ENCODE measurements around the gene OPN3. TPM values are rescaled to one million over a fixed set of nuclear protein-coding genes. Genes with fewer than 3 reads are reported as not detected.

The OPN3 gene
- total RNA-seq, 2 donors from 2014 or later = 6.3 to 9.9 TPM

DNA sequence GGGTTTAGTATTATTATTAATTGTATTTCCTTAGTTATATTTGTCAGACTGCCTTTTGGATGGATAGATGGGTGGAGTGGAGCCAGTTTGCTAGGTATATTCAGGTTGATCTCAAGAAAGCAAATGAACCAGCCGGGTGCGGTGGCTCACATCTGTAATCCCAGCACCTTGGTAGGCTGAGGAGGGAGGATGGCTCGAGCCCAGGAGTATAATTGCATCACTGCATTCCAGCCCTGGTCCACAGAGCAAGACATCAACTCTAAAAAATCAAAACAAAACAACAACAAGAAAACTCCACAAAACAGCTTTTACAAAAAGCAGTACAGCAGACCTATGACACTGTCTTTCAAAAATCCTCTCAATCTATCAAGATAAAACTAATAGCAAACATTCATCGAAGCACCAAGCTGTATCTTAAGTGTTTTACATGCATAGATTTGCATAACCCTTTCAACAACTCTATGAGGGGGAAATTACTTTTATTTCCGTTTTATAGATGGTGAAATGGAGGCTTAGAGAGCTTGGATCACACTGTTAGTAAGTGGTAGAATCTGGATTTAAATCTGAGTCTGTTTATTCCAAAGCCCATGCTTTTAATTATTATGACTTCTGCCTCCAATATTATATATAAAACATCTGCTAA, 82.5 kb downstream of the OPN3 start:
- Histone ChIP-seq H3K27ac (no peak overlapping the region), H3K27me3 (no peaks in the 10 kb centered on the region), H3K36me3 (no peaks in the 10 kb centered on the region), H3K4me1 (no peaks in the 10 kb centered on the region), H3K9me3 (no peaks in the 10 kb centered on the region), H3K4me3 (no peak overlapping the region)
- TF ChIP-seq, protein P1, sequence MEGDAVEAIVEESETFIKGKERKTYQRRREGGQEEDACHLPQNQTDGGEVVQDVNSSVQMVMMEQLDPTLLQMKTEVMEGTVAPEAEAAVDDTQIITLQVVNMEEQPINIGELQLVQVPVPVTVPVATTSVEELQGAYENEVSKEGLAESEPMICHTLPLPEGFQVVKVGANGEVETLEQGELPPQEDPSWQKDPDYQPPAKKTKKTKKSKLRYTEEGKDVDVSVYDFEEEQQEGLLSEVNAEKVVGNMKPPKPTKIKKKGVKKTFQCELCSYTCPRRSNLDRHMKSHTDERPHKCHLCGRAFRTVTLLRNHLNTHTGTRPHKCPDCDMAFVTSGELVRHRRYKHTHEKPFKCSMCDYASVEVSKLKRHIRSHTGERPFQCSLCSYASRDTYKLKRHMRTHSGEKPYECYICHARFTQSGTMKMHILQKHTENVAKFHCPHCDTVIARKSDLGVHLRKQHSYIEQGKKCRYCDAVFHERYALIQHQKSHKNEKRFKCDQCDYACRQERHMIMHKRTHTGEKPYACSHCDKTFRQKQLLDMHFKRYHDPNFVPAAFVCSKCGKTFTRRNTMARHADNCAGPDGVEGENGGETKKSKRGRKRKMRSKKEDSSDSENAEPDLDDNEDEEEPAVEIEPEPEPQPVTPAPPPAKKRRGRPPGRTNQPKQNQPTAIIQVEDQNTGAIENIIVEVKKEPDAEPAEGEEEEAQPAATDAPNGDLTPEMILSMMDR (IDR thresholded peaks at IDR 0.05) = no peak
- no peak for DNase-seq (ENCODE audit: low spot score)

DNA sequence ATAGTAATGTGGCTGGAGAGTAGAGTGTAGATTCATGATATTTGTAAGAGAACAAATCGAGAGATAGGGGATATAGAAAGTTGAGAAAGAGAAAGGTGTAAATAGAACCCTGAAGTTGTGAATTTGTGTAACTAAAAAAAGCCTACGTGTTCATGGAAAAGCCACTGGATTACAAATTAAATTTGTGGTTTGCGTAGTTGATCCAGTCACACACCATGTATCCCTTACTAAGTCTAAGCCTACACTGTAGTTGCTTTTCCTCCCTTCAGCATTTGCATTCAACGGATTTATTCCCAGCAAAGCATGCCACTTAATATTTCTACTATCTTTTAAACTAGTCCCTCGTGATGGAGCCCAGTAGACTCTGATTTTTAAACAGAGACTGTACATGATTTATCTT, 83.1 kb downstream of the OPN3 start:
- TF ChIP-seq, protein P1 (IDR thresholded peaks at IDR 0.05) = no peak
- Histone ChIP-seq H3K4me3 (no peak overlapping the region), H3K9me3 (no peaks in the 10 kb centered on the region), H3K4me1 (no peaks in the 10 kb centered on the region), H3K27me3 (no peaks in the 10 kb centered on the region), H3K36me3 (no peaks in the 10 kb centered on the region), H3K27ac (no peak overlapping the region)
- DNase-seq (ENCODE audit: low spot score) = no peak

DNA sequence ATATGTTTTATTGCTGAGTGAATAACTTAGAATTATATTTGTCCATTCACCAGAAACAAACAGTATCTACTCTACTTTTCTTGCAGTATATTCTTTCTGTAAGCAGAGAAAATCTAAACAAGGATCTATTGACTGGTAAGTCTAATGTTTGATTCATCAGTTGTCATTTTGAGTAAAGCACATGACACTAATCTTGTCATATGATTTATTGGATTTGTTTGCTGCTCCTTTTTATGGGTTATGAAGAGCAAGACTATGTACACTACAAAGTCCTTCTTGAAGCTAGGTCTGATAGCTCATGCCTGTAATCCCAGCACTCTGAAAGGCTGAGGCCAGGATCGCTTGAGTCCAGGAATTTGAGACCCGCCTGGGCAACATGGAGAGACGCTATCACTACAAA, 84.6 kb downstream of the OPN3 start:
- no peaks in the 10 kb centered on the region for H3K27me3 ChIP-seq
- TF ChIP-seq, protein P1 (IDR thresholded peaks at IDR 0.05) = no peak
- H3K4me1 ChIP-seq = no peaks in the 10 kb centered on the region
- no peaks in the 10 kb centered on the region for H3K36me3 ChIP-seq
- DNase-seq (ENCODE audit: low spot score) = no peak
- H3K27ac ChIP-seq = no peak overlapping the region
- H3K9me3 ChIP-seq = no peaks in the 10 kb centered on the region
- no peak overlapping the region for H3K4me3 ChIP-seq

DNA sequence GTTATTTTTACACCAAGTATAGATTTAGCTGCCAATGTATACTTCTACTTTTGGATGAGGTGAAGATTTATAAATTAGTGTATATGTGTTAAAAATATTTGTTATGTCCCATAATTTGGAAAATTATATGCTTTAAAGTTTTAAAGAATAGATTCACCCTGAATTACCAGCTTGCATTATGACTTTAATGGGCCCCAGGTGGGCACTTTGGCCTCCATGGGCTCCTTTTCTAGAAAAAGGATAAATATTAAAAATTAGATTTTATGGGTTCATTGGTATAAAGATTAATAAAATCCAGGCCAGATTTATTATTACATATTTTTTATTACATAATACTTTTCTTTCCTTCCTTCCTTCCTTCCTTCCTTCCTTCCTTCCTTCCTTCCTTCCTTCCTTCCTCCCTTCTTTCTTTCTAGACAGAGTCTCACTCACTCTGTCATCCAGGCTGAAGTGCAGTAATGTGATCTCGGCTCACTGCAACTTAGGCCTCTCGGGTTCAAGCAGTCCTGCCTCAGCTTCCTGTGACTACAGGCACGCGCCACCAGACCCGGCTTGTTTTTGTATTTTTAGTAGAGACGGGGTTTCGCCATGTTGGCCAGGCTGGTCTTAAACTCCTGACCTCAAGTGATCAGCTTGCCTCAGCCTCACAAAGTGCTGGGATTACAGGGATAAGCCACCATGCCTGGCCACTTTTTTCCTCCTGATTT, 86.1 kb downstream of the OPN3 start:
- Histone ChIP-seq H3K4me3 (no peak overlapping the region), H3K4me1 (no peaks in the 10 kb centered on the region), H3K27ac (no peak overlapping the region), H3K9me3 (no peaks in the 10 kb centered on the region), H3K36me3 (no peaks in the 10 kb centered on the region), H3K27me3 (no peaks in the 10 kb centered on the region)
- TF ChIP-seq, protein P1 (IDR thresholded peaks at IDR 0.05) = no peak
- no peak for DNase-seq (ENCODE audit: low spot score)

DNA sequence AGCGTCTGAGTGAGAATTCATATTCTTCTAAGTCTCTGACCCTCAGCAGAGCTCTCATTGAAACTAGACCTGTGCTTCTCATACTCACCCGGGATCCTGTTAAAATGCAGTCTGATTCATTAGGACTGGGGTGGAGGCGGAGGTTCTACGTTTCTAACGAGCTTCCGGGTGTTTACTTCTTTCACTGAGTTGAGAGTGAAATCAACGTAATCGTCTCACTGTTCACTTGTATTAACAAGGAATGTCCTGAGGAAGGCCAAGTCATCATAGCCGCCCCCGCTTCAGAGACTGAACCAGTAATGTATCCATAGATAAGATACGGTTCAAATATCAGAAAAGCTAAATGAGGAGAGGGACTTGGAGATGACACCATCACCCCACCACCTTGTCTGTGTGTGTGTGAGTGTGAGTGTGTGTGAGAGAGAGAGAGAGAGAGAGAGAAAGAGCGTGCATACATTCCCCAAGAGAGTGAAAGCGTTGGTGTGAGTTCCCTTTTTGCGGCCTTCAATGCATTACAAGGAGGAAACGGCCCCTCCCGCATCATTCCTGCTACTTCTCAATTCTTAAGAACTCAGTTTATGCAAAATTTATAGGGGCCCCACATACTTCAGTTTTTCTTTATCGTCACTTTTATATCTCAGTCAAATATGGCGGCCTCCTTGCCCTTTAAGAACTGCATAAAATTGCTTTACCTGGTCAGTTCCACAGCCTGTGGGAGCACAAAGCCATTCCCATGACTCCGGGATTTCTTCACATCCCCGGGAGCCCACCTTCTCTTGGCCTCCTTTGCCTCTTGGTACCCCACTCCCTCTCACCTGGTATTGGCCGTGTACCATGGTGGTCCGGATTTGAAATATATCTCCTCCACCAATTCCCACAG, 88.2 kb downstream of the OPN3 start:
- no peak overlapping the region for H3K4me3 ChIP-seq
- H3K4me1 ChIP-seq = no peaks in the 10 kb centered on the region
- no peak overlapping the region for H3K27ac ChIP-seq
- no peaks in the 10 kb centered on the region for H3K36me3 ChIP-seq
- no peaks in the 10 kb centered on the region for H3K27me3 ChIP-seq
- no peak for DNase-seq (ENCODE audit: low spot score)
- TF ChIP-seq, protein P1 (IDR thresholded peaks at IDR 0.05) = no peak
- no peaks in the 10 kb centered on the region for H3K9me3 ChIP-seq

Data from right atrium auricular region (tissue), 2 donors.